DND-41 (cell line): ENCODE measurements around the gene ZNF800.

ENCODE experiments used
- CTCF ChIP-seq: IDR thresholded peaks from 2 replicates; pipeline ENCODE4 v1.5.1; 2012; ENCODE audit warnings: borderline replicate concordance, low read length, moderate library complexity, mild to moderate bottlenecking; ENCODE audit not compliant: poor library complexity, severe bottlenecking; ENCODE audit errors: extremely low read depth
- EZH2 ChIP-seq: IDR thresholded peaks from 3 replicates; pipeline ENCODE4 v1.6.1; 2012; ENCODE audit warnings: borderline replicate concordance, low read depth, mild to moderate bottlenecking, moderate library complexity, low read length, inconsistent platforms; ENCODE audit not compliant: severe bottlenecking

- TF ChIP-seq CTCF (no peak), EZH2 (no peak)
Observed at GRCh38 chr7:127411176-127411575, 18.7 kb upstream of the ZNF800 start.
